IMR-90 (cell line): ENCODE results near the gene CAMKMT. TPM values are rescaled to one million over a fixed set of nuclear protein-coding genes. Genes with fewer than 3 reads are reported as not detected.

ENCODE experiments used
- ATAC-seq: fragments of 200-7000 bp; cut with Tn5 transposase; 2 replicates; pipeline ENCODE4 v1.9.1; 2020; ENCODE audit warnings: low read depth, mild to moderate bottlenecking, moderate library complexity
- BruUV-seq: library from RNA; stranded (reverse); fragments of 400-500 nt; replicated peaks from 2 replicates; lab custom pipeline; 2021; lab: Mats Ljungman, UMichigan
- CTCF ChIA-PET: fragments of 300-600 bp; formaldehyde crosslinking; extraction: SDS; loops from one replicate; lab custom pipeline; 2021; ENCODE audit warnings: antibody characterized with exemption; lab: Yijun Ruan, JAX
- POLR2A ChIA-PET: fragments of 300-600 bp; sonication (Branson Sonifier 250); formaldehyde crosslinking; loops from one replicate; lab custom pipeline; 2022; ENCODE audit warnings: antibody characterized with exemption; ENCODE audit not compliant: unreplicated experiment; lab: Charles Lee
- DNase-seq: peaks from one replicate; pipeline ENCODE4 v3.0.0; 2013
- H2AFZ ChIP-seq: replicated peaks from 2 replicates; pipeline ENCODE3; 2013; ENCODE audit warnings: low read length, mild to moderate bottlenecking; ENCODE audit not compliant: poor library complexity
- H2AK5ac ChIP-seq: 2 replicates; pipeline ENCODE4 v1.6.1; 2013; ENCODE audit warnings: low read depth, low read length, inconsistent platforms
- H2AK9ac ChIP-seq: replicated peaks from 2 replicates; pipeline ENCODE3; 2013; ENCODE audit warnings: mild to moderate bottlenecking, low read depth, low read length, moderate library complexity; ENCODE audit not compliant: poor library complexity
- H2BK120ac ChIP-seq: 2 replicates; pipeline ENCODE4 v1.6.1; 2013; ENCODE audit warnings: low read depth, low read length, inconsistent platforms
- H2BK15ac ChIP-seq: 3 replicates; pipeline ENCODE4 v1.6.1; 2013; ENCODE audit warnings: low read depth, low read length, inconsistent platforms
- H2BK20ac ChIP-seq: 2 replicates; pipeline ENCODE4 v1.6.1; 2013; ENCODE audit warnings: low read depth, mild to moderate bottlenecking, inconsistent platforms, low read length, moderate library complexity
- H2BK5ac ChIP-seq: 2 replicates; pipeline ENCODE4 v1.6.1; 2013; ENCODE audit warnings: mild to moderate bottlenecking, low read depth, low read length, inconsistent platforms; ENCODE audit not compliant: poor library complexity, severe bottlenecking
- H3K14ac ChIP-seq: replicated peaks from 2 replicates; pipeline ENCODE4 v1.6.1; 2013; ENCODE audit warnings: low read depth, low read length, inconsistent platforms
- H3K18ac ChIP-seq: 2 replicates; pipeline ENCODE4 v1.6.1; 2013; ENCODE audit warnings: low read depth, low read length, control low read depth
- H3K23ac ChIP-seq: 2 replicates; pipeline ENCODE4 v1.6.1; 2013; ENCODE audit warnings: low read depth, low read length, inconsistent platforms
- H3K27ac ChIP-seq: 2 replicates; pipeline ENCODE4 v1.5.1; 2013; ENCODE audit warnings: mild to moderate bottlenecking, control low read depth, low read length; ENCODE audit not compliant: insufficient read depth
- H3K27me3 ChIP-seq: 2 replicates; pipeline ENCODE4 v1.6.1; 2013; ENCODE audit warnings: low read length; ENCODE audit not compliant: control insufficient read depth, insufficient read depth
- H3K36me3 ChIP-seq: 2 replicates; pipeline ENCODE4 v1.6.1; 2013; ENCODE audit warnings: low read length, mixed read lengths; ENCODE audit not compliant: control insufficient read depth, insufficient read depth
- H3K4ac ChIP-seq: 2 replicates; pipeline ENCODE4 v1.6.1; 2013; ENCODE audit warnings: low read depth, low read length, inconsistent platforms
- H3K4me1 ChIP-seq: 2 replicates; pipeline ENCODE4 v1.6.1; 2013; ENCODE audit warnings: low read length, mixed read lengths; ENCODE audit not compliant: control insufficient read depth, insufficient read depth
- H3K4me2 ChIP-seq: 2 replicates; pipeline ENCODE4 v1.6.1; 2013; ENCODE audit warnings: low read depth, mild to moderate bottlenecking, control low read depth, low read length, moderate library complexity
- H3K4me3 ChIP-seq: 2 replicates; pipeline ENCODE4 v1.5.1; 2013; ENCODE audit warnings: low read depth, mild to moderate bottlenecking, control low read depth, low read length, moderate library complexity; ENCODE audit not compliant: insufficient read depth
- H3K56ac ChIP-seq: 2 replicates; pipeline ENCODE4 v1.6.1; 2013; ENCODE audit warnings: low read length, inconsistent platforms; ENCODE audit not compliant: insufficient read depth; ENCODE audit errors: extremely low read depth
- H3K79me1 ChIP-seq, 2 experiments: 2 replicates each; pipeline ENCODE4 v1.6.1; 2013; ENCODE audit warnings: low read length in 2 of 2, inconsistent platforms in 1 of 2, low read depth in 1 of 2
- H3K9ac ChIP-seq: 2 replicates; pipeline ENCODE4 v1.6.1; 2013; ENCODE audit warnings: low read depth, low read length, control low read depth
- H3K9me1 ChIP-seq: 2 replicates; pipeline ENCODE4 v1.6.1; 2013; ENCODE audit warnings: low read length, inconsistent platforms; ENCODE audit not compliant: insufficient read depth
- H3K9me3 ChIP-seq: 2 replicates; pipeline ENCODE4 v1.6.1; 2013; ENCODE audit warnings: low read length; ENCODE audit not compliant: control insufficient read depth, insufficient read depth
- H4K20me1 ChIP-seq: 2 replicates; pipeline ENCODE4 v1.6.1; 2013; ENCODE audit warnings: low read length, inconsistent platforms; ENCODE audit not compliant: insufficient read depth
- H4K5ac ChIP-seq: 2 replicates; pipeline ENCODE4 v1.6.1; 2013; ENCODE audit warnings: mild to moderate bottlenecking, low read depth, low read length, control low read depth
- H4K8ac ChIP-seq, 2 experiments: 2 replicates each; pipeline ENCODE4 v1.6.1; 2013; ENCODE audit warnings: low read depth in 2 of 2, low read length in 2 of 2, control low read depth in 1 of 2, inconsistent platforms in 1 of 2
- H4K91ac ChIP-seq: 2 replicates; pipeline ENCODE4 v1.6.1; 2013; ENCODE audit warnings: low read depth, low read length, inconsistent platforms; ENCODE audit not compliant: insufficient read depth
- BHLHE40 ChIP-seq: fragments of 150-350 bp; IDR thresholded peaks from 2 replicates; pipeline ENCODE4 v1.6.1; 2016; ENCODE audit warnings: mild to moderate bottlenecking, low read depth, low read length
- CEBPB ChIP-seq: IDR thresholded peaks from 2 replicates; pipeline ENCODE4 v1.6.1; 2012; ENCODE audit warnings: low read depth, low read length, improper control_type of control experiment
- CHD1 ChIP-seq: IDR thresholded peaks from 2 replicates; pipeline ENCODE4 v1.6.1; 2012; ENCODE audit warnings: low read depth, low read length, improper control_type of control experiment
- CTCF ChIP-seq: conservative IDR thresholded peaks from 2 replicates; pipeline ENCODE4 v1.5.1; 2012; ENCODE audit warnings: mild to moderate bottlenecking, low read depth, low read length, improper control_type of control experiment
- ELK1 ChIP-seq: fragments of 150-350 bp; IDR thresholded peaks from 2 replicates; pipeline ENCODE4 v1.6.1; 2016; ENCODE audit warnings: low read depth, mild to moderate bottlenecking, low read length, moderate library complexity, borderline replicate concordance
- FOS ChIP-seq: fragments of 150-350 bp; IDR thresholded peaks from 2 replicates; pipeline ENCODE4 v1.6.1; 2016; ENCODE audit warnings: low read depth, low read length
- MAFK ChIP-seq: IDR thresholded peaks from 2 replicates; pipeline ENCODE4 v1.6.1; 2012; ENCODE audit warnings: low read depth, low read length, improper control_type of control experiment
- MAZ ChIP-seq: IDR thresholded peaks from 2 replicates; pipeline ENCODE4 v1.6.1; 2012; ENCODE audit warnings: low read depth, mild to moderate bottlenecking, low read length, improper control_type of control experiment, moderate library complexity, borderline replicate concordance
- MXI1 ChIP-seq: IDR thresholded peaks from 2 replicates; pipeline ENCODE4 v1.6.1; 2012; ENCODE audit warnings: low read depth, mild to moderate bottlenecking, low read length, moderate library complexity, borderline replicate concordance
- NFE2L2 ChIP-seq: fragments of 150-350 bp; IDR thresholded peaks from 2 replicates; pipeline ENCODE4 v1.6.1; 2016; ENCODE audit warnings: low read depth, mild to moderate bottlenecking, low read length
- POLR2A ChIP-seq: IDR thresholded peaks from 2 replicates; pipeline ENCODE4 v1.6.1; 2012; ENCODE audit warnings: mild to moderate bottlenecking, low read depth, low read length
- RAD21 ChIP-seq: IDR thresholded peaks from 2 replicates; pipeline ENCODE4 v1.6.1; 2012; ENCODE audit warnings: low read length, improper control_type of control experiment
- RCOR1 ChIP-seq: IDR thresholded peaks from 2 replicates; pipeline ENCODE4 v1.6.1; 2012; ENCODE audit warnings: mild to moderate bottlenecking, low read length, improper control_type of control experiment; ENCODE audit not compliant: insufficient replicate concordance
- RFX5 ChIP-seq: IDR thresholded peaks from 2 replicates; pipeline ENCODE4 v1.8.0; 2012; ENCODE audit warnings: low read depth, mild to moderate bottlenecking, low read length, moderate library complexity
- SMC3 ChIP-seq: fragments of 150-350 bp; IDR thresholded peaks from 2 replicates; pipeline ENCODE4 v1.6.1; 2016; ENCODE audit warnings: low read depth, mild to moderate bottlenecking, antibody characterized with exemption, low read length, moderate library complexity
- USF2 ChIP-seq: fragments of 150-350 bp; IDR thresholded peaks from 2 replicates; pipeline ENCODE4 v1.6.1; 2017; ENCODE audit warnings: mild to moderate bottlenecking, antibody characterized with exemption, low read length, low read depth
- WGBS, 2 experiments: methylation state at CpG; one replicate each; pipeline versions ENCODE4 v1.1.5 to v1.1.7; 2013; ENCODE audit warnings: missing lambda C conversion rate in 2 of 2; ENCODE audit not compliant: insufficient read length in 1 of 2; ENCODE audit errors: extremely low coverage in 2 of 2; 5-methylcytosine and 5-hydroxymethylcytosine counted together
- dilution Hi-C: fragments of 300-500 bp; cut with HindIII; formaldehyde crosslinking; loops from one replicate; pipeline ENCODE4 v1.14.3; 2018; ENCODE audit warnings: low sequenced_read_pairs; ENCODE audit not compliant: unreplicated experiment
- in situ Hi-C: fragments of 300-500 bp; cut with MboI; formaldehyde crosslinking; loops from 3 replicates; pipeline ENCODE4 v1.14.3; 2019; ENCODE audit warnings: low sequenced_read_pairs, inconsistent platforms, mixed read lengths
- intact Hi-C: fragments of 100-400 bp; cut with micrococcal nuclease; formaldehyde crosslinking; loops from 2 replicates; pipeline ENCODE4 v1.10.0; 2022
- polyA plus RNA-seq, 3 experiments: library from polyadenylated mRNA; depleted of rRNA; stranded (reverse); fragments of >200 nt; gene quantifications; 2 replicates each; pipeline ENCODE4 v1.2.3, GENCODE V29; 2012; ENCODE audit warnings: low replicate concordance in 1 of 3
- total RNA-seq: library from RNA; depleted of rRNA; stranded (reverse); fragments of >200 nt; gene quantifications from 2 replicates; pipeline ENCODE4 v1.2.3, GENCODE V29; 2012

The CAMKMT gene
- total and polyA plus RNA-seq, 2 of the 4 experiments (the other 2 are of a cell fraction): 4.4 to 6.8 TPM

DNA sequence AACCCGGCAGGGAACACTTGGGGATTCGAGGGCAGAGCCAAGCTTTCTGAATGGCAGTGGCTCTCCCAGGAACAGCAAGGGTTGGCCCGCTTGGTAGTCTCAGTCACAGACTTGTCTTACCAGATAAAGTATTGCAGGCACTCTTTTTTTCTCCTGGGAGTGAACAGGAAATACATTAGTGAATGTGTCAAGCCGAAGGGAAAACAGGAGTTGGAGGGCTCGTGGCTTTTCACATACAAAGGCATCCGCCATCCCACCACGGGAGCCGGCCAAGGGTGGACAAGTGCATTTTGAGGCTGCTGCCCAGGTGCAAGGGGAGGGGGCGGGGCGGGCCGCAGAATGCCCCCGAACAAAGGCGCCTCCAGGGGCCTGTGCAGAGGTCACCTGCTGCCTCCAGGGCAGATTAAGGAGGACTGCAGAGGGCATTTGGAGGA is 416.5 kb downstream of the CAMKMT start:
- POLR2A ChIA-PET: no interaction called here
- Histone ChIP-seq H3K36me3 (no peaks in the 10 kb centered on the region), H2AK9ac (no peak overlapping the region), H2BK120ac (no peak overlapping the region), H3K9me1 (no peaks in the 10 kb centered on the region), H3K79me1 (no peaks in the 10 kb centered on the region), H2BK15ac (no peak overlapping the region), H3K56ac (no peak overlapping the region), H3K4me3 (no peak overlapping the region), H4K8ac (no peak overlapping the region), H3K18ac (no peak overlapping the region), H4K5ac (no peak overlapping the region), H4K20me1 (no peaks in the 10 kb centered on the region), H3K4me1 (no peaks in the 10 kb centered on the region), H3K14ac (no peak overlapping the region), H3K27me3 (peaks cover 22% of the 10 kb centered on the region), H3K4me2 (no peak overlapping the region), H3K4ac (no peak overlapping the region), H2AFZ (no peak overlapping the region), H2BK20ac (no peak overlapping the region), H3K27ac (no peak overlapping the region), H2BK5ac (no peak overlapping the region), H3K9me3 (0 out of 2 replicates have a peak, but pooled peaks cover 2% of the 10 kb centered on the region), H4K91ac (no peak overlapping the region), H3K23ac (no peak overlapping the region), H2AK5ac (no peak overlapping the region), H3K9ac (no peak overlapping the region)
- in situ Hi-C loops (no loop called here), dilution Hi-C loops (no loop called here), intact Hi-C loops (no loop called here)
- no peak for DNase-seq
- TF ChIP-seq CTCF (no peak), MAZ (no peak), CEBPB (no peak), CHD1 (no peak), POLR2A (no peak), MAFK (no peak), USF2 (no peak), FOS (no peak), MXI1 (no peak), SMC3 (no peak), RFX5 (no peak), ELK1 (no peak), RCOR1 (no peak), BHLHE40 (no peak), NFE2L2 (no peak), RAD21 (no peak)
- WGBS, 2 experiments: 0% methylated on average over 1 of the region's 13 CpGs; no CpG with 5 or more reads in 1 of the 2 experiments
- no peak for ATAC-seq
- BruUV-seq: no TSS peak
- CTCF ChIA-PET: no interaction called here
